ENCODE data around the gene C19orf44. TPM values are rescaled to one million over a fixed set of nuclear protein-coding genes. Genes with fewer than 3 reads are reported as not detected.

C19orf44 gene
- total RNA-seq, 1 donor from 2014 or later: 5.3 TPM

Other genes with a start within 250 kb of the C19orf44 start
- gene KLF2, start 171.6 kb upstream of the C19orf44 start, total RNA-seq (ENCODE audit: insufficient read depth, low replicate concordance): 65.2 TPM
- gene EPS15L1, start 24.4 kb upstream of the C19orf44 start, total RNA-seq (ENCODE audit: insufficient read depth, low replicate concordance): 22.6 TPM
- gene CALR3, start 227 bp upstream of the C19orf44 start, total RNA-seq (ENCODE audit: insufficient read depth, low replicate concordance): not detected
- gene CHERP, start 46.0 kb downstream of the C19orf44 start, total RNA-seq (ENCODE audit: insufficient read depth, low replicate concordance): 6.5 TPM
- gene SLC35E1, start 76.0 kb downstream of the C19orf44 start, total RNA-seq (ENCODE audit: insufficient read depth, low replicate concordance): 25.5 TPM
- 3.9 TPM for gene MED26, start 131.8 kb downstream of the C19orf44 start, total RNA-seq (ENCODE audit: insufficient read depth, low replicate concordance)
- gene SMIM7, start 163.8 kb downstream of the C19orf44 start, total RNA-seq (ENCODE audit: insufficient read depth, low replicate concordance): 48.4 TPM
- gene TMEM38A, start 164.7 kb downstream of the C19orf44 start, total RNA-seq (ENCODE audit: insufficient read depth, low replicate concordance): not detected
- gene NWD1, start 223.5 kb downstream of the C19orf44 start, total RNA-seq (ENCODE audit: insufficient read depth, low replicate concordance): 1.4 TPM